Upper lobe of right lung (tissue), 1 donor: ENCODE data around the gene ZNF764. TPM values are rescaled to one million over a fixed set of nuclear protein-coding genes. Genes with fewer than 3 reads are reported as not detected.
A peak's percentile ranks its signal among the peaks of the same experiment; 100 is the strongest.
"Not testable (repeated sequence)": the region's sequence is repeated elsewhere in the genome, so short reads cannot be mapped to it uniquely, and the experiment has no call there.

Experiments used
- ATAC-seq: fragments of 200-7000 bp; cut with Tn5 transposase; one replicate; pipeline ENCODE4 v1.9.1; 2020; ENCODE audit warnings: mild to moderate bottlenecking, moderate library complexity
- DNase-seq: peaks from one replicate; pipeline ENCODE4 v3.0.0-alpha.2; 2020
- H3K27ac ChIP-seq: fragments of 200-600 bp; one replicate; pipeline ENCODE4 v1.8.0; 2022
- H3K27me3 ChIP-seq: fragments of 200-600 bp; one replicate; pipeline ENCODE4 v1.8.0; 2022; ENCODE audit warnings: mild to moderate bottlenecking
- H3K36me3 ChIP-seq: fragments of 200-600 bp; one replicate; pipeline ENCODE4 v1.8.0; 2022
- H3K4me1 ChIP-seq: fragments of 200-600 bp; one replicate; pipeline ENCODE4 v1.8.0; 2022
- H3K4me3 ChIP-seq: fragments of 200-600 bp; one replicate; pipeline ENCODE4 v1.8.0; 2022; ENCODE audit warnings: mild to moderate bottlenecking
- H3K9me3 ChIP-seq: fragments of 200-600 bp; one replicate; pipeline ENCODE4 v1.8.0; 2022
- intact Hi-C: fragments of 100-400 bp; cut with DNase I; formaldehyde crosslinking; loops from one replicate; pipeline ENCODE4 v1.11.0; 2022
- total RNA-seq: library from RNA; stranded (reverse); fragmentation: NEBNext Ultra II Directional; extraction: Animal tissue kit (Norgen Biotek cat#: 25700); gene quantifications from one replicate; pipeline ENCODE4 v1.2.1, GENCODE V29; 2021
- TF ChIP-seq, protein P1 (sequence below): fragments of 200-600 bp; IDR thresholded peaks from one replicate; pipeline ENCODE4 v1.8.0; 2022; ENCODE audit warnings: antibody characterized with exemption
- donor health status: DM: no; HTN: yes; CAD: no; lungs with severe emphysema.

The ZNF764 gene
- total RNA-seq, 1 donor from 2014 or later: 10.6 TPM

DNA sequence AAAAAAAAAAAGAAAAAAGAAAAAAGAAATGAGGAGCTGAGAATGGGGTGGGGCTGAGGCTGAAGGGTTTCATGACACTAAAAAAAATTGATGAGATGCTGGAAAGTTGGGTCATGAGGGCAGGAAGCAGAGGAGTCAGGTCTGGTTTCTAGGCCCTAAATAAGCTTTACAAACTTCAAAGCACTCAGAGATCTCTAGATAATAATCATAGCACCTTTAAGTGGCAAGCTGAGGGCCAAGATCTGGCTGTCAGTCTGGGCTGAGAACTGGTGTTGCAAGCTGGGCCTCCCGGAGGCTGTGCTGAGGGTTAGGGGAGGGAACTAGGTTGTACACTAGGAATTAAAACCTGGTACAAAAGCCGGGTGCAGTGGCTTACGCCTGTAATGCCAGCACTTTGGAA lies 6.4 kb downstream of the ZNF764 start:
- no peaks in the 10 kb centered on the region for H3K9me3 ChIP-seq
- ATAC-seq: peak; percentile 84
- H3K4me3 ChIP-seq: no peak overlapping the region
- DNase-seq: peak; percentile 82
- H3K4me1 ChIP-seq: peaks cover 2% of the 10 kb centered on the region
- peaks cover 26% of the 10 kb centered on the region for H3K36me3 ChIP-seq
- no peaks in the 10 kb centered on the region for H3K27me3 ChIP-seq
- TF ChIP-seq, protein P1, sequence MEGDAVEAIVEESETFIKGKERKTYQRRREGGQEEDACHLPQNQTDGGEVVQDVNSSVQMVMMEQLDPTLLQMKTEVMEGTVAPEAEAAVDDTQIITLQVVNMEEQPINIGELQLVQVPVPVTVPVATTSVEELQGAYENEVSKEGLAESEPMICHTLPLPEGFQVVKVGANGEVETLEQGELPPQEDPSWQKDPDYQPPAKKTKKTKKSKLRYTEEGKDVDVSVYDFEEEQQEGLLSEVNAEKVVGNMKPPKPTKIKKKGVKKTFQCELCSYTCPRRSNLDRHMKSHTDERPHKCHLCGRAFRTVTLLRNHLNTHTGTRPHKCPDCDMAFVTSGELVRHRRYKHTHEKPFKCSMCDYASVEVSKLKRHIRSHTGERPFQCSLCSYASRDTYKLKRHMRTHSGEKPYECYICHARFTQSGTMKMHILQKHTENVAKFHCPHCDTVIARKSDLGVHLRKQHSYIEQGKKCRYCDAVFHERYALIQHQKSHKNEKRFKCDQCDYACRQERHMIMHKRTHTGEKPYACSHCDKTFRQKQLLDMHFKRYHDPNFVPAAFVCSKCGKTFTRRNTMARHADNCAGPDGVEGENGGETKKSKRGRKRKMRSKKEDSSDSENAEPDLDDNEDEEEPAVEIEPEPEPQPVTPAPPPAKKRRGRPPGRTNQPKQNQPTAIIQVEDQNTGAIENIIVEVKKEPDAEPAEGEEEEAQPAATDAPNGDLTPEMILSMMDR: no peak
- intact Hi-C loops: no loop called here
- peak overlapping the region; percentile 61 for H3K27ac ChIP-seq

DNA sequence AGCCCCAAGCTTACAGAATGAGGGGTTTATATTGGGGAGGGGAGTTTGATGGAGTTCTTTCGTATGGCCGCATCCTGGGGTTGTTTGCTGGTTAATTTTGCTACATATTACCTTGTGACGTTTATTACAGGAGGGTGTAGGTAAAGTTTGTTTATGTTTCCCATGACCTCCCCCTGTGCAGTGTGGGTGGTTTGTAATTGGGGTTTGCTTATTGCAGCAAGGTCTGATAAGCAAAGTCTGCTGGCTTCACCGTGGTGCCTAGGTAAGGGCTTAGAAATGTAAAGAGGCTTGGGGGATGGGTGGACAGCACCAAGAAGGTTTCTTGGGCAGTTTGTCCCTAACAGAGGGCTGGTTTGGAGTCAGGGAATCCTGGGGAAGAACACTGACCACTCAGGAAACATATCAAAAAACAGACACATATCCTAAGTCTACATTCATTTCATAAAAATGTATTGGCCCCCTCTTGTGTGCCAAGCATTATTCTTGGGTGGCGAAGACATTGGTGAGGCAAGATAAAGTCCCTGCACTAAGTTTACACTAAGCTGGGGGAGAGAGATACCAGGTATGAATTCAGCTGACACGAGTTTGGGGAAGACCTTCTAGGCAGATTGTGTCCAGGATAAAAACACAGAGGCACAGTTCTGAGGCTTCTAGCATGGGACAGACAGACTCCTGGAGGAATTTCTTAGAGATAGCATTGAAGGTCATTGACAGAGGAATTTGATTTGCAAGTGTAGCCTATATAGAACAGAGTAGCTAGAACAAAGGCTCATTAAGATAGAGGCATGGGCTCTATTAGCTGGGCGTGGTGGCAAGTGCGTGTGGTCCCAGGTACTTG lies 9.5 kb downstream of the ZNF764 start:
- Histone ChIP-seq H3K4me3 (no peak overlapping the region), H3K9me3 (no peaks in the 10 kb centered on the region), H3K4me1 (no peaks in the 10 kb centered on the region), H3K36me3 (no peaks in the 10 kb centered on the region), H3K27me3 (no peaks in the 10 kb centered on the region), H3K27ac (no peak overlapping the region)
- intact Hi-C loops: no loop called here
- TF ChIP-seq, protein P1: no peak
- DNase-seq (no peak), ATAC-seq (no peak)

DNA sequence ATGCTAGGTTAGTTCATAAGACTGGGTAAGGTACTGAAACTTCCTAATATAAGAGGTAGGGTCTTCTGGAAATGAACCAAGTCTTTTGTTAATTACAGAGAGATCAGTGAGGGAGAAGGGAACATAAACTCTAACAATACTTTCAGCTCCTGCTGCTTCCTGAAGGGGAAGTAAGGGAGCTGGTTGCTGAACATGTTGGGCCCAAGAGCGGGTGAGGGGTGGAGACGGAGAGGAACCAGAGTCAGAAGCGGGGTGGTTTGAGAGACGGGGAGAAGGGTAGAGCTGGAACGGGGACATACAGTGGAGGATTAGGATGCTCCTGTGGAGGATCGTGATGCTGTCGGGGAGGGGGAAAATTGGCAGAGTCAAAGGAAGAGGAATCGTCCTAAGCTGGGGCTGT lies 12.1 kb downstream of the ZNF764 start:
- DNase-seq: no peak
- Histone ChIP-seq H3K4me1 (no peaks in the 10 kb centered on the region), H3K36me3 (no peaks in the 10 kb centered on the region), H3K4me3 (no peak overlapping the region), H3K27ac (no peak overlapping the region), H3K27me3 (no peaks in the 10 kb centered on the region), H3K9me3 (no peaks in the 10 kb centered on the region)
- peak; percentile 64 for ATAC-seq
- TF ChIP-seq, protein P1: no peak
- intact Hi-C loops: no loop called here

DNA sequence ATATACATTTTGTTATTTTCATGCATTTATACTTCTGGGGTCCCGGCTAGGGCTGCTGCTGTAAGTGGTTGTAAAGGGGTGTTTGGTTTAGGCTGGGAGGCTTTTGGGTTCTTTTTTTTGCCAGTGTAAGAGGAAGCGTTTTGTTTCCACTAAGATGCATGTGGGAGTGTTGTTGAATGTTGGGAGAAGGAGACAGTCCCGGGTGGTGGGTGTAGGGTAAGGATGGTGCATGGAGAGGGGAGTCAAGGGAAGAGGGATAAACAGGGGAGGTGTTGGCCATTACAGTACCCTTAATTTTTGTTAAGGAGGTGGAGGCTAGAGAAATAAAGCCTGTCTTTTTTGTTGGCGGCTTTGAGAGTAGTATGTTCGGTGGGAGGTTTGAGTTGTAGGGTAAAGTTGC lies 15.1 kb downstream of the ZNF764 start:
- Histone ChIP-seq H3K4me3 (no peak overlapping the region), H3K9me3 (no peaks in the 10 kb centered on the region), H3K27me3 (no peaks in the 10 kb centered on the region), H3K27ac (no peak overlapping the region), H3K4me1 (no peaks in the 10 kb centered on the region), H3K36me3 (no peaks in the 10 kb centered on the region)
- TF ChIP-seq, protein P1: no peak
- ATAC-seq (no peak), DNase-seq (no peak)
- intact Hi-C loops: no loop called here

DNA sequence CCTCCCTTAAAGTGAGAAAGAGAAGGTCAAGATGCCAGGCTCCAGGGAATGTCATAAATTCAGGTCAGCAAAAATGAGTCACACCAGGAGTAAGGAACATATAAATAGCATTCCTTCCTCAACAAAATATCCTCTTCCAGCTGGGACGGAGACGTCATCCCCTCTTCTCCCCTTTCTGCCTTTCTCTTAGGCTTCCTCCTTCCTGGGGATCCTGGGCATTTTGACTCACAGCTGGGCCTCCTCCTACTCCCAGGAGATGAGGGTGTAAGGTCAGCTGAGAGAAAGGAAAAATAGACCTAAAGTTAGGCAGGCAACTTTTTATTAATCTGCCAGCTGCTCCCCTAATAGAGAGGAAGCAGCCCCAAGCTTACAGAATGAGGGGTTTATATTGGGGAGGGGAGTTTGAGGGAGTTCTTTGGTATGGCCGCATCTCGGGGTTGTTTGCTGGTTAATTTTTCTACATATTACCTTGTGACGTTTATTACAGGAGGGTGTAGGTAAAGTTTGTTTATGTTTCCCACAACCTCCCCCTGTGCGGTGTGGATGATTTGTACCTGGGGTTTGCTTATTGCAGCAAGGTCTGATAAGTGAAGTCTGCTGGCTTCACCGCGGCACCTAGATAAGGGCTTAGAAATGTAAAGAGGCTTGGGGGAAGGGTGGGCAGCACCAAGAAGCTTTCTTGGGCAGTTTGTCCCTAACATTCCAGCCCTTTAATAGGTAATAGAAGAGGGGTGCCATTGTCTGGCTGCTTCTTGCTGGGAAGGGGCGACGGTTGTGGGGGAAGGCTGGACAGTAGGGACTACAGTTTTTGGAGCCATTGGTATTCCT lies 16.5 kb downstream of the ZNF764 start:
- DNase-seq: no peak
- Histone ChIP-seq H3K27me3 (no peaks in the 10 kb centered on the region), H3K36me3 (no peaks in the 10 kb centered on the region), H3K4me1 (no peaks in the 10 kb centered on the region), H3K27ac (no peak overlapping the region), H3K4me3 (no peak overlapping the region), H3K9me3 (no peaks in the 10 kb centered on the region)
- intact Hi-C loops: no loop called here
- no peak for ATAC-seq
- TF ChIP-seq, protein P1: no peak

DNA sequence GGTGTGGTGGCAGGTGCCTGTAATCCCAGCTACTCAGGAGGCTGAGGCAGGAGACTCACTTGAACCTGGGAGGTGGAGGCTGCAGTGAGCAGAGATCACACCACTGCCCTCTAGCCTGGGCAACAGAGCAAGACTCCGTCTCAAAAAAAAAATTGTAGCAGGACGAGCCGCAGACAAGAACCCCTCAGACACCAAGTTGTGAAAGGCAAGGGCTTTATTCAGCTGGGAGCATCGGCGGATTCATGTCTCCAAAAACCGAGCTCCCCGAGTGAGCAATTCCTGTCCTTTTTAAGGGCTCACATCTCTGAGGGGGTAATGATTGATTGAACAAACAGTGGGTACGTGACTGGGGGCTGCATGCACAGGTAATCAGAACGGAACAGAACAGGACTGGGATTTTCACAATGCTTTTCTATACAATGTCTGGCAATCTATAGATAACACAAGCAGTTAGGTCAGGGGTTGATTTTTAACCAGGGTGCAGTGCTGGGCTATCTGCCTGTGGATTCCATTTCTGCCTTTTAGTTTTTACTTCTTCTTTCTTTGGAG lies 17.2 kb downstream of the ZNF764 start:
- H3K27ac ChIP-seq, H3K4me3 ChIP-seq, H3K36me3 ChIP-seq, intact Hi-C loops, DNase-seq, ATAC-seq, H3K4me1 ChIP-seq, H3K9me3 ChIP-seq, H3K27me3 ChIP-seq: not testable (repeated sequence)

DNA sequence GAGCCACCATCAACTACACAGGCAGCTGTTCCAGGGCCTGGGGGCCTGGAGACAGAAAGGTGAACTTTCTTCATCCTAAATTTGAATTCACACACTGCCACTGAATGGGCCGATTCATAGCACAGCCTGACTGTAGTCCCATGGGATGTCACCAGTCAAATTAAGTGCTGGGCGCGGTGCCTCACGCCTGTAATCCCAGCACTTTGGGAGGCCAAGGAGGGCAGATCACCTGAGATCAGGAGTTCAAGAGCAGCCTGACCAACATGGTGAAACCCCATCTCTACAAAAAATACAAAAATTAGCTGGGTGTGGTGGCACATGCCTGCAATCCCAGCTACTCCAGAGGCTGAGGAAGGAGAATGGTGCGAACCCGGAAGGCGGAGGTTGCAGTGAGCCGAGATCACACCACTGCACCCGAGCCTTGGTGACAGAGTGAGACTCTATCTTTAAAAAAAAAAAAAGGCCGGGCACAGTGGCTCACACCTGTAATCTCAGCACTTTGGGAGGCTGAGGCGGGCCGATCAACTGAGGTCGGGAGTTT lies 18.1 kb downstream of the ZNF764 start:
- intact Hi-C loops, H3K4me1 ChIP-seq, H3K36me3 ChIP-seq, H3K27ac ChIP-seq, ATAC-seq, DNase-seq, H3K9me3 ChIP-seq, H3K27me3 ChIP-seq, H3K4me3 ChIP-seq: not testable (repeated sequence)
